LNCAP (cell line): ENCODE data around the gene CRIP1.

ENCODE experiments used
- CTCF ChIP-seq: fragments of 450-650 bp; IDR thresholded peaks from 2 replicates; pipeline ENCODE4 v1.5.1; 2017; ENCODE audit warnings: mild to moderate bottlenecking

CRIP1 gene

GRCh38 chr14:105478398-105479251, 8.1 kb upstream of the CRIP1 start:
- no peak for TF ChIP-seq CTCF

GRCh38 chr14:105479431-105480158, 7.1 kb upstream of the CRIP1 start:
- TF ChIP-seq CTCF: no peak

GRCh38 chr14:105480199-105480746, 6.4 kb upstream of the CRIP1 start:
- TF ChIP-seq CTCF: no peak

- TF ChIP-seq CTCF: peak; percentile 98
Measured at GRCh38 chr14:105480807-105481801, 5.6 kb upstream of the CRIP1 start.

- TF ChIP-seq CTCF: no peak
Measured at GRCh38 chr14:105481886-105482457, 4.7 kb upstream of the CRIP1 start.

GRCh38 chr14:105482486-105483110, 4.1 kb upstream of the CRIP1 start:
- no peak for TF ChIP-seq CTCF
